Dermis microvascular lymphatic vessel endothelial cell (primary cell): ENCODE results near the gene APOL6. TPM values are rescaled to one million over a fixed set of nuclear protein-coding genes. Genes with fewer than 3 reads are reported as not detected.
"Not testable (repeated sequence)": the region's sequence is repeated elsewhere in the genome, so short reads cannot be mapped to it uniquely, and the experiment has no call there.

Experiments
- DNase-seq, 2 donors: peaks; one replicate each; pipeline versions ENCODE4 v3.0.0 to v3.0.0-alpha.2; 2010; ENCODE audit warnings: low read depth in 2 of 2
- total RNA-seq: library from RNA; depleted of rRNA; stranded (reverse); fragments of >200 nt; gene quantifications from 2 replicates; pipeline ENCODE4 v1.2.1, GENCODE V29; 2014

Gene APOL6
- total RNA-seq, 1 donor from 2014 or later: 8.7 TPM

DNA sequence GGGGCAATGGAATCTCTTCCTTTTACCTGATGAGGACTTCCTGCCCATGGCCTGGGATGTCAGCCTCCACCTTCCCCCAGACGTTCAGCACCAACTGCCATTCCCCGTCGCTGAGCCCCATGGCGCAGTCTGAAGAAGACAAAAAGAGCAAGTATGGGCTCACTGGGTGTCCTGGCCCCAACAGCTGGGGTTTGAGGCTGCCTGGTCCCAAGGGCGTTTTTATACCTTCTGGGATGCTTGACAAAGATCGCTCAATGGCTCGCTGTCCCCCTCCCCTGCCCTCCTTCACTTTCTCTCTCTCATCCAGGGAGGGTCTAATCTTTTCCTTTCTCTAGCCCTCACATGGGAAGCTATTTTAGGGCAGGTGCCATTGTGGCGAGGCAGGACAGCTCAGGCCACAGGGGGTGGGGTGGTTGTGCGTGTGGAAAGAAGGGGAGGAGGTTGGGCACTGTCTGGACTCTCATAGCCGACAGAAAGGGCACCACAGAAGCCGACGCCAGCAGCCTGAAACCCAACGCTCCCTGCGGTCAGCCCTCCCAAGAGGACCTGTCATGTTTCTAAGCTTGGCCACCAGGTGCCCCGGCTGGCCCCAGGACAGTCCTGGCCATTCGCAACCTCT lies 31.0 kb upstream of the APOL6 start, which contains the start of gene MB:
MB (minus strand) TSS at position 193 of the 619 bp plus-strand sequence; CDS start at position 121, 72 bp downstream.
- DNase-seq: no peak

DNA sequence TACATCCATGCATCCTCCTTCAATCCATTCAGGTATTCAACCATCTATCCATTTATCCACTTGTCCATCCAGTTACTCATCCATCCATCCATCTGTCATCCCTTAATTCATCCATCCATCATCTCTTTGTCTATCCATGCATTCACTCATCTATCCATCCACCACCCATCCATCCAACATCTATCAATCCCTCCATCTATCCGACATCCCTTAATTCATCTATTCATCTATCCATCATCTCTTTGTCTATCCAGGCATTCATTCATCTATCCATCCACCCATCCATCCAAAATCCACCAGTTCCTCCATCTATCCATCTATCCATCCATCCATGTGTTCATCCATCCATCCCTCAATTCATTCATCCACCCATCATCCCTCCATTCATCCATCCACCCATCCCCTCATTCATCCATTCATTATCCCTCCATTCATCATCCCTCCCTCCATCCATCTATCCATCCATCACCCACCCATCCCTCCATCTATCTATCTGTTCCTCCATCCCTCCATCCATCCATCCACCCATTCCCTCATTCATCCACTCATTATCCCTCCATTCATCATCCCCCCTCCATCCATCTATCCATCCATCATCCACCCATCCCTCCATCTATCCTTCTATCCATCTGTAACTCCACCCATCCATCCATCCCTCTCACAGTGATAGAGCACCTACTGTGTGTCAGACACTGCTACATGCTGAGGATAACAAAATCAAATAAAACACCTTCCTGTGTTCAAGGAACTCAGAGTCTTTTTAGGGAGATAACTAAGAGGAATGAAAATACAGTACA lies 29.6 kb upstream of the APOL6 start:
- no peak for DNase-seq

DNA sequence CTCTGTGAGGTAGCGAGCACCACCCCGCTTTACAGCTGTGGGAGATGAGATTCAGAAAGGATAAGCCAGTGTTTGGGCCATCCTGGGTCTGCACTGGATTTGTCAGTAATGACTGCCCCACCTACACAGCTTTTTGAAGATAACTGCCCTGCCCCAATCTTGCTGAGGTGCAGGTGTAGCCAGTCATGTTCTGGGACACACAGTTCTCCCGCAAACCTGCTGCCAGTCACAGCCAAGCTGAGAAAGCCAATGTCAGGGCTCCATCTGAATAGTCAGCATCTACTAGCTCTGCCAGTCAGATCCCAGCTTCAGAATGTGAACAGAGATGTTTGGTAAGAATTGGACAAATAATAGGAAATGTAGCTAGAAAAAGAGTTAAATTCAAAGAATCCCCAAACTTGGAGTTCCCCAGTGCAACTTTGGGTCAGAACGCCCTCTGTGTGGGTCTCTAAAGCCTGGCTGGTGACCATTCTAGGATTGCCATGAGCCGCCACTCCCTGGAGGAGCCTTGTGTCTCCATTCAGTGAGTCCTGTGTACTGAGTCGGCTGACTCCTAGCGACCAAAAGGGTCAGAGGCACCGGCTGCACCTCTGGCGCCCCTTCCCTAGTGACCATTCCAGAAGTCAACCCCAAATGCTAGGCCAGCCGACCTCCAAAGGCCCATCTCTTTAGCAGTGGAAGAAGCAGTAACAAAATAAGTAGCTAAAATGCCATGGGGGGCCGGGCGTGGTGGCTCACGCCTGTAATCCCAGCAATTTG lies 28.7 kb upstream of the APOL6 start:
- no peak for DNase-seq

DNA sequence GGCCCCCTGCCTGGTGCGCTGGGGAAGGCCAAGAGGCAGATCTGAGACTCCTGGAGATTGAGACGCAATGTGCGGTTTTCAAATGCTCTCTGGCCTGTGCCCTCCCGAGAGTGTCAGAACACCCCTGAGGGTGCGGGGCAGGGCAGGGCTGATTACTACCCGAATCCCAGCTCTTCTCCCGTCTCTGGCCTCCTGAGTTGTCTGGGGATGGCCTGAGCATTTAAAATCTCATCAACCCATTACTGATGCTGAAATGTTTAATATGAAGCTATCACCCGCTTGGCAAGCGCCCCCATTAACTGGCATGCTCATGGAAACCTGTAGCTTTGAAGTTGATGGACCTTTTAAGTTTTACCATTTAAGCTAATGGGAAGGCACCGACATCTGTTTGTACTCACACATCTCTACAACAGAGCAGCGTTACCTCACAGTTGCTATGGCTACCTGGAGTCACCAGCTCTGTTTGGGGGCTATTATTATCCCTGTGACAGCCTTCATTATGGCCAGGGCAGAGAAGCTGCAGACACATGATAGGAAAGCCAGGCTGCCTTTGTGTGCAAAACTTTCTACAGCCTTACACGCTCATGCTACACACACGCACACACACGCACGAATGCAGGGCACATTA lies 27.5 kb upstream of the APOL6 start:
- DNase-seq: peak in 1 of 2 donors; percentile 14

DNA sequence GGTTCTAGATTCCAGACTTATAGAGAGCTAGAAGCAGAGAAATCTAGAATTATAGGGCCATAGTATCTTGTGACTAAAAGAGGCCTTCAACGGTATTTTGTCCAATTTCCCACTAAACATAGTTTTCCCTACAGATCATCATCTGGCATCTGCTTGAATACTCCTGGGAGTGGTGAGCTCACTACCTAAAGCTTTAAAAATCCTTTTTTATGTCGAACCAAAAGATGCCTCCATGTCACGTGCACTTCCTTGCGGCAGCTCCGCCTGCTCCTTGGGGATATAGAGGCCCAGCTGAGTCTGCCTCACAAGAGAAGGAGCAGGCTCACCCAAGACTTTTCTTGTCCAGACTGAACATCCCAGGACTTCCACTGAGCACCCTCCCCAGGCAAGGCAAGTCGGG lies 26.8 kb upstream of the APOL6 start:
- no peak for DNase-seq

DNA sequence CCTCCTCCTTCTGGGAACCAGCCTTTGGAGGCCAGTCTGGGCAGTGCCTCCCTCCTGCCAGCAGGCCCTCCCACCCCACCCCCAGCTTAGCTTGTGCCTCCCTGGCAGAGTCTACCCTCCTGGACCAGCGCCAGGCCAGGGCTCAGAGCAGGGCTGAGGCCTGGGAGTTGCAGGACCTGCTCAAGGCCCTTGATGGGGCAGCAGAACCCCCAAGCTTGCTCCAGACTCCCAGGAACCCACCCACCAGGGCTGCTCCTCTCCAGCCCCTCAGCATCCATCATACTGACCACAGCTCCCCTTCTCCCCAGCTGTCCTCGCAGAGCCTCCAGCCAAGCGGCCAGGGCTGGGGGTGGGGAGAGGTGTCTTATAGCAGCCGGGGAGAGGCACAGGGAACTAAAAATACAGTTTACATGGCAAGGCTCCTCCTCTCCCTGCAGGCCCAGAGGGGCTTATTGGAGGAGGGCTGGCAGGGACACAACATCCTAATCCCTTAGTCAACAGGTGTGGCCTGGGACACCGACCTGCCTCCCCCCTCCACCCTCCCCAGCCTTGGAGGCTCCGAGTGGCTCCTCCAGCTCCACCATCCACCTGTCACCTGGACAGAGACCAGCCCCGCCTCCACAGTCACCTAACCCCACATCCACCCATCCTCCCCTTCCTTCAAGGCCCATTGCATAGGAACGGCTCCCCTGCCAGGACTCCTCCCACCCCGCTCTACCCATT lies 25.9 kb upstream of the APOL6 start:
- DNase-seq: no peak

DNA sequence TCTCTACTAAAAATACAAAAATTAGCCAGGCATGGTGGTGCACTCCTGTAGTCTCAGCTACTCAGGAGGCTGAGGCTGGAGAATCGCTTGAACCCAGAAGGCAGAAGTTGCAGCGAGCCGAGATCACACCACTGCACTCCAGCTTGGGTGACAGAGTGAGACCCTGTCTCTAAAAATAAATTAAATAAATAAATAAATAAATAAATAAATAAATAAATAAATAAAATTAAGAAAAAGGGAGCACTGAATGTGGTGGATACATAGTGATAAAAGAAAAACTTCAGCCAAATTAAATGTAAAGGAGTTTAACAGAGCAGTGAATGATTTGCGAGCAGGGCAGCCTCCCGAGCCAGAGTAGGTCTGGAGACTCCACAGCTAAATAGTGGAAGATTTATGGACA lies 24.4 kb upstream of the APOL6 start:
- not testable (repeated sequence) for DNase-seq

DNA sequence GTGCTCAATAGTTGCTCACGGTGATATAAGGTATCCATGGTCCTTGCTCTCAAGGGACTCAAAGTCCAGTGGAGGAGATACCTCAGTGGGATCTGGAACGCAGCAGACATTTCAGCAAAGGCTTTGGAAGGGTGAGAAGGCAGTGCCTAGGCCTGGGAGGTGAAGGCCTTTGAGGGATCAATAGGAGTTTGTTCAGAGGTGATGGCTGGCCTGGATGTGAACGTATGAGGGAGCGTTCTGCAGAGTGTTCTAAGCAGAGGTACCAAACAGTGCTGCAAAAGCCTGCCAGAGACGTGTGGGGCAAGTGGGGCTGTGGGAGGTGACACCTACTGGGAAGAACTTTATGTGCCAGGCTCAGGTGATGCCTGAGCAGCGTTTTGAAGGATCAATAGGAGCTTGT lies 23.7 kb upstream of the APOL6 start:
- no peak for DNase-seq

DNA sequence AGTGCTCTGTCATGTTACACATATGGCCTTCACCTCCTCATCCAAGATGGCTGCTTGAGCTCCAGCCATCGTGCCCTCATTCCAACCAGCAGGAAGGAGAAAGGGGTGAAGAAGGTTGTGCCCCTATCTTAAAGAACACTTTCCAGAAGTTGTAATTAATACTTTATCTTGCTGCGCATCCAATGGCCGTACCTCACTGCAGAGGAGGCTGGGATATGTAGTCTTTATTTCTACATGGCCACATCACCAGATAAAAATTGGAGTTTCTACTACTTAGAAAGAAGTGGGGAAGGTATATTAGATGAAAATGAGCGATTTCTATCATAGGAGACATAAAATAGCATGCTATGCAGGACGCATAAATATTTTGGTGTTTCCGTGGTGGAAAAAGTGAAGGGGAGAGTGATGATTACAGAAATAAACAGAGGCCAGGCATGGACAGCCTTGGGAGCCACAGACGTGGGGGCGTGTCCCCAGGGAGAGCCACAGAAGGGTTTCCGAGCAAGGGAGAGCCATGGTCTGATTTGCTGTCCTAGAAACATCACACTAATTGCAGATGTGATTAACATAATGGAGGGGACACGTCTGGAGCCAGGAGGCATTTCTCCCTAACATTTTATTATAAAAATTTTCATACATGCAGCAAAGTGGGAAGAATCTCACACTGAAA lies 22.3 kb upstream of the APOL6 start:
- DNase-seq: no peak

DNA sequence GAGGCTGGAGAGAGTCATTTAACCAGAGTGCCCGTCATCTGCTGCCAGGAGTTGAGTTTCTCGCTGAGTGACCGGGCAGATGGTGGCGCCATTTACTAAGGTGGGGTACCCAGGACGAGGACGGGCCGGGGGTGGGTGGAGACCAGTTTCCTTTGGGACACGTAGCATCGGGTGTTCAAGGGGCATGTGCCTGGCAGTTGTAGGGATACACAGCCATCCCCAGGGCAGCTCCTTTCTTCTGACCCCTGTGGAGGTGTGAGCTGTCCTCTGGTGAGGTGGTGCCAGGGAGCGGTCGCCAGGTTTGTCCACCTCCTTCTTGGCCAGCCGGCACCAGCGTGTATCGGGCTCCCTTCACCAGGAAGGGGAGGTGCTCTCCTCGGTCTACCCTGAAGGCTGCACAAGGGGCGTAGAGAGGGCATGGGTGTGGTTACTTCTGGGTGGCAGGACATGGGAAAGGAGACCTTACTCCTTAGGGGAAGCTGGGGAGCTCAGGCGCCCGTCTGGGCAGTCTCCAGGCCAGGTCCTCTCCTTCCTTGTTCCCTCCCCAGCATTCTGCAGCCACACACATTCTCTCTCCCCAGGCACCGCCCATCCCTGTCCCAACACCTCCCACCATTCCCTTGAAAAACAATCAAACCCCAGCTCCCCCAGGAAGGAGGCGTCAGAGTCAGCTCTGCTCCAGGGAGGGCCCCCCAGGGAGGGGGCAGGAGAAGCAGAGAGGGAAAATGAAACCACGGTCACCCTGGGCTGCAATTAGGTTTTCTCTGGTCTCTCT lies 20.8 kb upstream of the APOL6 start:
- DNase-seq: peak; percentile 63 to 84

DNA sequence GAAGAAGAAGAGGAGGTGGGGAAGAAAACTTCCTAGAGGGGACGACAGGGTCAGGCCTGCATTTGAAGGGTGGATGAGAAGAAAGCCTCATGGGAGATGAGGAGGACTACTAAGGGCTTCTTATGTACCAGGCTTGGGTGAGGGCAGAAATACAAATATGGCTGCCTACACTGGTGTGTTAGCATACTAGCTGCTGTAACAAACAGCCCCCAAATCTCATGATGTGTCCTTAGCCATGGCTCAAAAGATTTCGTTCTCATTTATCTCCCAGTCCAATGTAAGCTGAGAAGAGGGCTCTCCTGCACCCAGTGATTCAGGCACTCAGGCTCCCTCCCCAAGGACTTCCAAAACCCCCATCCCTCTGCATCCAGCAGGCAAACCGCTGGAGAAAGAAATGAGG lies 19.5 kb upstream of the APOL6 start:
- no peak for DNase-seq

DNA sequence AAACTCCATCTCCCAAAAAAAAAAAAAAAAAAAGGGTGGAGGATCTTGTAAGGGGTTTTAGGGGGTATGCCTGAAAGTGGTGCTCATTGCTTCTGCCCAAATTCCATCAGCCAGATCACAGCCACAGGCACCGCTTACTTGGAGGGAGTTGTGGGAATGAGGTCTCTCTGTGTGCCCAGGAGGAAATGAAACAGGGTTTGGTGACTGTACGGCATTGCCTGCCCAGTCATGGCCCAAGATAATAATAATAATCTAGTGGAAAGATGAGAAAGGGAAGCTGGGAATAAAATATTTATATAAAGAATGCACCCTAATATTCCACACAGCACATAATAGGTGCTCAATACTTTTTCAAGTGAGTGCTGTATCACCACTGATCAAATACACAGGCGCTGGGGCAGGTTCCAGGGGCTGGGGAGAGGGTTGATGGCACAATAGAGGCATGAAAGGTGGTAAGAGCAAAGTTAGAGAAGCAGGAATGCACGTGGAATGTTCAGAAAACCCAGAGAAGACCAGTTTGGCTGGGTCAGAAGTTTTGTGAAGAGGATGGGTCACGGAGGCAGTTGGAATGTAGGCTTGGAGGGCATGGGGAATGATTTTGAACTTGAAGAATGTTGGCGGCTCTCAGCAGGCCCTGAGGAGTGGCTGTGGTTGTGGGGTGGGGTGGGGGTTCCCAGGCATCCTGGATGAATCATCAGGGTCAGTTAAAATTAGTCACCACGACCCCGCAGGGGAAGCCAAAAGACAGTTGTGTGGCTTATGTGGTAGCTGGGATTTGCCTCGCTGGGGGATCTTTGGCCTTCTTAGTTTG lies 18.6 kb upstream of the APOL6 start:
- peak in 1 of 2 donors; percentile 81 for DNase-seq

DNA sequence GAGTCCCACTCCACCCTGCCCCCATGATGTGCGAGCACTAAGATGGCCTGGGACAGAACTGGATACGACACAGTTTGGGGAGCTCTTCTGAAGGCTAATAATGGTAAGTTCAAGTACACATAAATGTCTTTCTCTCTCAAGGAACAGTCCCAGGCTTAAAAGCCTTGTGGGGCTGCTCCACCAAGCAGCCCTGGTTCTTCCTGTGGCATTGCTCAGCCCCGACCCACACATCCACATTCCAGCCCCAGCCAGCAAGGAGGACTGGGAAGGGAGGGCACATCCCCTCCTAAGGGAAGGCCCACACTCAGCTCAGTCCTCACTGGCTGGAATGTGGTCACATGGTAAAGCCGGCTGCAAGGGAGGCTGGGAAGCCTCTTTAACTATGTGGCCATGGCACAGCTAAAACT lies 17.9 kb upstream of the APOL6 start:
- DNase-seq: no peak

DNA sequence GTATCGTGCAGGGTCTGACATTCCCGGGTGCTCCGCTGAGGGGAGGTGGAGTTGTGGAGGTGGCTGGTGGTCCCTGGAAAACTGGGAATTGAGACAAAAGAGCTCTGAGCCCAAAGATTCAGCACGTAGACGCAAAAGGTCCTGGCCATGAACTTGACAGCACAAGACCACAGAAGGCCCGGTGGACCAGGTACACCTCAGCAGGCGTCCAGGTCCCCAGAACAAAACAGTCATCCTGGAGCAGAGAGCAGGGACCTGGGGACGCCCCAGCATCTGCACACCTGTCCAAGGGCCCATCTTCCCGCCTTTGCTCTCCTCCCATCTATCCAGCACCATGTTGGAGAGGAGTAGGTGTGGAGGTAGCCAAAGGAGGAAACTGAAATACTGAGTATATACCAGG lies 17.4 kb upstream of the APOL6 start:
- DNase-seq: no peak

DNA sequence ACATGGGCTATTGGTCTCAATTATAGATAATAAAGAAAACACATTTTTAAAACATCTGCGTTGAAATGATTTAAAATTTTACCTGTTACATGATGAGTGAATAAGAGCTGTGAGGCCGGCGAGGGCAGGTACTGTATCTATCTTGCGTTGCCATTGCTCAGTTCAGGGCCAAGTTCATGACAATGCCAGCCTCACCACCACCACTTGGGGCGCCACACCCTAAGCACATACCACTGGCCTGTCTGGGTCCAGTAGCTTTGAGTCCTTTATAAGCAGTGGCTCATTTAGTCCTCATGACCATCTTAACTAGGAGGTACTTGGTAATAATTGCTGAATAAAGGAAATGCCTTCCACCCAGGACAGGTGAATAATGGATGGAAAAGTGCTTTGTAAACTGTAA lies 16.6 kb upstream of the APOL6 start:
- DNase-seq: peak in 1 of 2 donors; percentile 45

DNA sequence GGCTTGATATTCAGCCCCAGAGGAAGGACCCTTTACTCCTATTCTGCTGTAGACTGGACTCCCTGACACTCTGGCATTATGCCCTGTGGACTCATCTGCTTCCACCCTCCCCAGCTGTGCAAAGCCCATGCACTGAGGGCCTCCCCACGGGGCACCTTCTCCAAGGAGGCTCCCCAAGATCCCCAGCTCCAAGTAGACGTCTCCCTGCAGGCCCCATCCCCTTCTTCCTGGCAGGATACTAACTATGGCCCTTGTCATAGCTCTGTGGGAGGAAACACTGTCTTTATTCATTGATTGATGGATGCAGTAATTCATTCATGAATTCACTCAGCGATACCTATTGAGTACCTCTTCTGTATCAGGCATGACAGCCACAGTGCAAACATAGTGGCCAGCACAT lies 15.3 kb upstream of the APOL6 start:
- DNase-seq: no peak

DNA sequence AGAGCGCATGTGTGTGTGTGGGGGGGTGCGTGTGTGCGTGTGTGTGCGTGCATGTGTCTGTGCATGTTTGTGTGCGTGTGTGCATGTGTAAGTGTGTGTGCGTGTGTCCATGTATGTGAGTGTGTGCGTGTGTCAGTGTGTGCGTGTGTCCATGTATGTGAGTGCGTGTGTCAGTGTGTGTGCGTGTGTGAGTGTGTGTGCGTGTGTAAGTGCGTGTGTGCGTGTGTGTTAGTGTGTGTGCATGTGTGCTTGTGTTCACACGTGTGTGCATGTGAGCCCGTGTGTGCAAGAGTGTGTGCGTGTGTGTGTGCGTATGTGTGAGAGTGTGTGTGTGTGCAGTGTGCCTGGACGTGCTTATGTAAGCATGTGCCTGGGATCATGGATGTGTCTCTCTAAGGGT lies 14.7 kb upstream of the APOL6 start:
- DNase-seq: no peak

DNA sequence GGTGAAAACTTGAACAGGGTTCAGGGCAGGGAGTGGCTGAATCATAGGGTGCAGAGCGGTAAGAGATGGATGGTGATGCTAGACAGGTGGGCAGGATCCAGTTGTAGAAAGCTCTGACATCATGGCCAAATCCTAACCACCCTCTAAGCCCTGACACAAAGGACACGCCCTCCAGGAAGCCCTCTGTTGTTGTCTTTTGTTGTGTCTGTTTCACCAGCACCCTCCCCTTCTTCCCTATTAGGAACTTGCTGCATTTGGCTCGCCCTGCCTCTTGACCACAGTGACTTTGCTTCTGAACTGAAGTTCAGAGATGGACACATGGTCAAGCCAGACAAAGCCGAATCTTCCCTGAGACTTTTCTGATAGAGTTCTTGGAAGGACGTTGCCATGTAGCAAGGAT lies 14.2 kb upstream of the APOL6 start:
- no peak for DNase-seq

DNA sequence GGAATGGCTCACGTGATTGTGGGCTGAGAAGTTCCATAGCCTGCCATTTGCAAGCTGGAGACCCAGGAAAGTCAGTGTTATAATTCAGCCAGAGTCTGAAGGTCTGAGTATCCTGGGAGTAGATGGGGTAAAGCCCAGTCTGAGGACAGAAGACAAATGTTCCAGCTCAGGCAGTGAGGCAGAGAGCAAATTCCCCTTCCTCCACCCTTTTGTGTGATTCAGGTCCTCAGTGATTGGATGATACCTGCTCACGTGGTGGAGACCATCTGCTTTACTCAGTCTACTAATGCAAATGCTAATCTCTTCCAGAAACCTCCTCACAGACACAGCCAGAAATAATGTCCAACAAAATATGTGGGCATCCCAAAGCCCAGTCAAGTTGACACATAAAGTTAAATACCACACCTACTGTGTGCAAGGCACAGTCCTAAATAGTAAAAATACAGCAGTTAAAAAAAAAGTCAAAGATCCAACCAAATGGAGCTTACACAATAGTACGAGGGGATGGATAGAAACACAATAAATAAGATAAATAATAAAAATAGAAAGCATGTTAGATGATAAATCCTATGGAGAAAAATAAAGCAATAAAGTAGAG lies 13.2 kb upstream of the APOL6 start:
- DNase-seq: no peak
